Cardiac muscle cell (in vitro differentiated cells and primary cell): Measurements from ENCODE around the gene NCMAP. TPM values are rescaled to one million over a fixed set of nuclear protein-coding genes. Genes with fewer than 3 reads are reported as not detected.
"Not testable (repeated sequence)": the region's sequence is repeated elsewhere in the genome, so short reads cannot be mapped to it uniquely, and the experiment has no call there.

Experiments
- DNase-seq, 2 donors: peaks; one replicate each; pipeline versions ENCODE4 v3.0.0 to v3.0.0-alpha.2; 2010 to 2017; ENCODE audit warnings: low read depth in 1 of 2, low spot score in 1 of 2
- H3K27ac ChIP-seq: fragments of 200-600 bp; sonication (generic); 2 replicates; pipeline ENCODE4 v1.5.1; 2016
- H3K27me3 ChIP-seq: fragments of 200-600 bp; sonication (generic); 2 replicates; pipeline ENCODE4 v1.6.0; 2016; ENCODE audit warnings: control low read depth
- H3K36me3 ChIP-seq: fragments of 200-600 bp; sonication (generic); 2 replicates; pipeline ENCODE4 v1.5.1; 2016; ENCODE audit warnings: control low read depth
- H3K4me1 ChIP-seq: fragments of 200-600 bp; sonication (generic); 2 replicates; pipeline ENCODE4 v1.8.1; 2017; ENCODE audit warnings: low read depth, mild to moderate bottlenecking, mixed run types
- H3K4me3 ChIP-seq: fragments of 200-600 bp; sonication (generic); 2 replicates; pipeline ENCODE4 v1.5.1; 2016; ENCODE audit warnings: mild to moderate bottlenecking
- H3K9me3 ChIP-seq: fragments of 200-600 bp; sonication (generic); 2 replicates; pipeline ENCODE4 v1.5.1; 2017; ENCODE audit warnings: low read depth, mild to moderate bottlenecking, control low read depth
- polyA plus RNA-seq: library from polyadenylated mRNA; unstranded; fragments of >200 nt; fragmentation: Nextera tagmentation; extraction: Ambion mirVana; gene quantifications from 2 replicates; pipeline ENCODE4 v1.2.1, GENCODE V29; 2016
- total RNA-seq: library from RNA; depleted of rRNA; stranded (reverse); fragments of >200 nt; gene quantifications from 2 replicates; pipeline ENCODE4 v1.2.3, GENCODE V29; 2016
- TF ChIP-seq, protein P1 (sequence below): IDR thresholded peaks from 2 replicates; pipeline ENCODE4 v1.5.1; 2012; ENCODE audit warnings: low read depth, mild to moderate bottlenecking, low read length

NCMAP gene
- total and polyA plus RNA-seq, 2 experiments from 2014 or later, result not detected

DNA sequence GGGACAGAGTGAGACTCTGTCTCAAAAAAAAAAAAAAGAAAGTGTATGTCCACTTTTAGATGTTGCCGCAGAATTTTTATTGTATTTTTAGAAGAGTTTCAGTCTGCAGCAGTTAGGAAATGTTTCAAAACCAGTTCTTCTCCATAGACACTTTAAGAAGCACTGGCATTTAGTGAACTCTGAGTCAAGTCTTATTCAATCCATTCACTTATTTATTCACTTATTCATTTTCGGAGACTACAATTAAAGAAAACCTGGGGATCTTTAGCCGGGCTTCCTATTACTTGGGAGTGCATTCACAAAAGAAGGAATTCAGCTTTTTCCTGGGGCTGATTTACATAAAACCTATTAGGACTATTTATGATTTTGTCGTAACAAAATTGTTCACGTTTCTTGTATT lies 40.9 kb upstream of the NCMAP start:
- Histone ChIP-seq H3K4me1 (no peaks in the 10 kb centered on the region), H3K4me3 (no peak overlapping the region), H3K36me3 (no peaks in the 10 kb centered on the region), H3K9me3 (no peaks in the 10 kb centered on the region), H3K27me3 (no peaks in the 10 kb centered on the region), H3K27ac (no peak overlapping the region)
- TF ChIP-seq, protein P1, sequence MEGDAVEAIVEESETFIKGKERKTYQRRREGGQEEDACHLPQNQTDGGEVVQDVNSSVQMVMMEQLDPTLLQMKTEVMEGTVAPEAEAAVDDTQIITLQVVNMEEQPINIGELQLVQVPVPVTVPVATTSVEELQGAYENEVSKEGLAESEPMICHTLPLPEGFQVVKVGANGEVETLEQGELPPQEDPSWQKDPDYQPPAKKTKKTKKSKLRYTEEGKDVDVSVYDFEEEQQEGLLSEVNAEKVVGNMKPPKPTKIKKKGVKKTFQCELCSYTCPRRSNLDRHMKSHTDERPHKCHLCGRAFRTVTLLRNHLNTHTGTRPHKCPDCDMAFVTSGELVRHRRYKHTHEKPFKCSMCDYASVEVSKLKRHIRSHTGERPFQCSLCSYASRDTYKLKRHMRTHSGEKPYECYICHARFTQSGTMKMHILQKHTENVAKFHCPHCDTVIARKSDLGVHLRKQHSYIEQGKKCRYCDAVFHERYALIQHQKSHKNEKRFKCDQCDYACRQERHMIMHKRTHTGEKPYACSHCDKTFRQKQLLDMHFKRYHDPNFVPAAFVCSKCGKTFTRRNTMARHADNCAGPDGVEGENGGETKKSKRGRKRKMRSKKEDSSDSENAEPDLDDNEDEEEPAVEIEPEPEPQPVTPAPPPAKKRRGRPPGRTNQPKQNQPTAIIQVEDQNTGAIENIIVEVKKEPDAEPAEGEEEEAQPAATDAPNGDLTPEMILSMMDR, result no peak
- no peak for DNase-seq

DNA sequence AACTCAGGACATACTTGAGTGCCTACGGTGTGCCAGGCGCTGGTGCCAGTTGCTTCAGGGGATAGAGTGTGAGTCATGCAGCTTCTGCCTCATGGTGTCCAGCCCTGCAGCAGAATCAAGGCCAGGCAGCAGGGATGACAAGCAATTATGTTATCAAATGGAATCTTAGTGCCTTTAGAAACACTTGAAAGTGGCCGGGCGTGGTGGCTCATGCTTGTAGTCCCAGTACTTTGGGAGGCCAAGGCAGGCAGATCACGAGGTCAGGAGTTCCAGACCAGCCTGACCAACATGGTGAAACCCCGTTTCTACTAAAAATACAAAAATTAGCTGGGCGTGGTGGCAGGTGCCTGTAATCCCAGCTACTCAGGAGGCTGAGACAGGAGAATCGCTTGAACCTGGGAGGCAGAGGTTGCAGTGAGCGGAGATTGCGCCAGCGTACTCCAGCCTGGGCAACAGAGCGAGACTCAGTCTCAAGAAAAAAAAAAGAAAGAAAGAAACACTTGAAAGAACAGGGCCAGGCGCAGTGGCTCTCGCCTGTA lies 40.1 kb upstream of the NCMAP start:
- H3K27ac ChIP-seq, H3K4me3 ChIP-seq, H3K36me3 ChIP-seq, DNase-seq, H3K27me3 ChIP-seq, H3K4me1 ChIP-seq, H3K9me3 ChIP-seq: not testable (repeated sequence)

DNA sequence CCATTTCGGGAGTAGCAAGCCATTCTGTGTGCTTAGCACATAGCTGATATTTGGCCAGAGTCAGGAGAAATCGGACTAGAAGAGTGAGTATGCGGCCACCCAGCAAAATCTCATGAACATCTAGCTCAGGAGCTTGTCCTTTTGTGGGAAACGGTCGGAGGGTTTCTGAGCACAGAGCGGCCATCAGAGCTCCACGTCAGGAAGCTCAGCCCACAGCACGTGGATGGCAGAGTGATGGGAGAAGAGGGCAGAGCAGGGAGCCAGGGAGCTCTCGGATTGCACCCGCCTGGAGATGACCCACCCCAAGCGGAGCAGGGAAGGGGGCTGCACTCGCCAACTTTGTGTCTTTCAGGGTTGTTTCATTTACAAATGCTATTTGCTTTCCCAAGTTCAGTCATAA lies 39.4 kb upstream of the NCMAP start:
- Histone ChIP-seq H3K4me1 (no peaks in the 10 kb centered on the region), H3K27me3 (no peaks in the 10 kb centered on the region), H3K27ac (no peak overlapping the region), H3K4me3 (no peak overlapping the region), H3K9me3 (no peaks in the 10 kb centered on the region), H3K36me3 (no peaks in the 10 kb centered on the region)
- no peak for DNase-seq
- TF ChIP-seq, protein P1, result no peak

DNA sequence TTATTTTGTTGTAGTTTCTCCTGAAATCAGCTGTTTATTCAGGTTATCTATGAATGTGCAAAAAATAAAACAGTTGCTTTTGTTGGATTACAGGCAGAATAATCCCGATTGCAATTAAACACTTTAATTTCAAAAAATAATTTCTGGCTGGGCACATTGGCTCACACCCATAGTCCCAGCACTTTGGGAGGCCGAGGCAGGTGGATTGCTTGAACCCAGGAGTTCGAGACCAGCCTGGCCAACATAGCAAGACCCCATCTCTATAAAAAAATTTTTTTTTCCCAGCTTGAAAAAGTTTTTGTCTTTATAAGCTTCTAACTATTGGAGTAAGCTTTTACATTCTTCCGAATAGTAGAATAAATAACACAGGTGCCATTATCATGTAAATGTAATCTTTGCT lies 38.0 kb upstream of the NCMAP start:
- no peaks in the 10 kb centered on the region for H3K9me3 ChIP-seq
- no peak for DNase-seq
- TF ChIP-seq, protein P1, result no peak
- H3K27ac ChIP-seq, result no peak overlapping the region
- H3K36me3 ChIP-seq, result no peaks in the 10 kb centered on the region
- no peaks in the 10 kb centered on the region for H3K4me1 ChIP-seq
- H3K27me3 ChIP-seq, result no peaks in the 10 kb centered on the region
- no peak overlapping the region for H3K4me3 ChIP-seq

DNA sequence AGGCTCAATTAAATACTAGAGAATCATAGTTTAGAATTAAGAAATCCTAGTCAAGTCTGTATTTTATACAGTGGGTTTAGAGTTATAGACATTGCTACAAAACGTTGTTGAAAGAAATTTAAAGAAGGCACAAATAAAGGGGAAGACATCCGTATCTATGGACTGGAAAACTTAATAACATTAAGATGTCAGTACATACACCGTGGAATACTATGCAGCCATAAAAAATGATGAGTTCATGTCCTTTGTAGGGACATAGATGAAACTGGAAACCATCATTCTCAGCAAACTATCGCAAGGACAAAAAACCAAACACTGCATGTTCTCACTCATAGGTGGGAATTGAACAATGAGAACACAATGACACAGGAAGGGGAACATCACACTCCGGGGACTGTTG lies 35.6 kb upstream of the NCMAP start:
- H3K27me3 ChIP-seq, H3K4me3 ChIP-seq, H3K36me3 ChIP-seq, H3K27ac ChIP-seq, H3K4me1 ChIP-seq, H3K9me3 ChIP-seq, DNase-seq: not testable (repeated sequence)

DNA sequence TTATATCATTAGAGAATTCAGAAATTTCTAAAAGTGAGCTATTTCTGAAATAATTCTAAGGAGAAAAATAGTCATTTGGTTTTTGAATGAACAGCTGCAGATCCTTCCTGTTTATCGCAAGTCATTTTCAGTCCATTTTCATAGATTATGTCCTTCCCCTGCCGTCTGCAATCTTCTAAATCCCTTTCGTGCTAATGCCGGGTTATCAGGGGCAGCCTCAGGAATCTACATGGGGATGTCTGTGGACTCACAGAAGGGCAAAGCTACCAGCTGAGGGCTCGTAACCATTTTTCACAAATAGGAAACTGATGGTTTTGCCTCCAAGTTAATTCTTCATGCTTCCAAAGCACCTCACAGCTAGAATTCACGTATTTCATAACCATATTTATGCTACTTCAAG lies 30.3 kb upstream of the NCMAP start:
- TF ChIP-seq, protein P1, result no peak
- Histone ChIP-seq H3K27me3 (no peaks in the 10 kb centered on the region), H3K27ac (no peak overlapping the region), H3K36me3 (no peaks in the 10 kb centered on the region), H3K4me1 (peaks cover 5% of the 10 kb centered on the region), H3K9me3 (no peaks in the 10 kb centered on the region), H3K4me3 (no peak overlapping the region)
- no peak for DNase-seq

DNA sequence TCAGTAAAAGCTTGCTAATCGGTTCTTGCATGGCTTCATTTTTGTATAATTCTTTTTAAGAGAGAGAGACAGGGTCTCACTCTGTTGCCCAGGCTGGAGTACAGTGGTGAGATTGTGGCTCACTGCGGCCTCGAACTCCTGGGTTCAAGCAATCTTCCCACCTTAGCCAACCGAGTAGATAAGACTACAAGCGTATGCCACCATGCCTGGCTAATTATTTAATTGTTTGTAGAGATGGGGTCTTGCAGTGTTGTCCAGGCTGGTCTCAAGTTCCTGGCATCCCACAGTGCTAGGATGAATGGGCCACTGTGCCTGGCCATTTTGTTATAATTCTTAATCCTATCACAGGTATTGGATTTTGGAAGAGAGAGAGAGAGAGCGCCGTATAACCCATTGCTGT lies 29.8 kb upstream of the NCMAP start:
- H3K4me3 ChIP-seq, result no peak overlapping the region
- peaks cover 5% of the 10 kb centered on the region for H3K4me1 ChIP-seq
- no peak for DNase-seq
- H3K36me3 ChIP-seq, result no peaks in the 10 kb centered on the region
- H3K27ac ChIP-seq, result no peak overlapping the region
- no peaks in the 10 kb centered on the region for H3K27me3 ChIP-seq
- no peaks in the 10 kb centered on the region for H3K9me3 ChIP-seq
- TF ChIP-seq, protein P1, result no peak
